SJSA1 (cell line): Measurements from ENCODE around the gene FYN. TPM values are rescaled to one million over a fixed set of nuclear protein-coding genes. Genes with fewer than 3 reads are reported as not detected.

Experiments used
- DNase-seq, 2 experiments: peaks; one replicate each; pipeline ENCODE4 v3.0.0-alpha.2; 2015 to 2020; ENCODE audit warnings: low spot score in 2 of 2, low read depth in 1 of 2
- H3K27ac ChIP-seq: fragments of 250-450 bp; sonication (Bioruptor Pico); 2 replicates; pipeline ENCODE4 v1.5.1; 2020; ENCODE audit warnings: mild to moderate bottlenecking, moderate library complexity
- H3K27me3 ChIP-seq: fragments of 250-450 bp; sonication (Bioruptor Pico); replicated peaks from 2 replicates; pipeline ENCODE4 v1.5.1; 2020; ENCODE audit warnings: mild to moderate bottlenecking, moderate library complexity
- H3K36me3 ChIP-seq: fragments of 250-450 bp; sonication (Bioruptor Pico); 2 replicates; pipeline ENCODE4 v1.5.1; 2020; ENCODE audit warnings: mild to moderate bottlenecking
- H3K4me1 ChIP-seq: fragments of 250-450 bp; sonication (Bioruptor Pico); replicated peaks from 2 replicates; pipeline ENCODE4 v1.6.1; 2021; ENCODE audit warnings: mild to moderate bottlenecking
- H3K4me3 ChIP-seq: fragments of 250-450 bp; sonication (Bioruptor Pico); 2 replicates; pipeline ENCODE4 v1.5.1; 2020; ENCODE audit warnings: mild to moderate bottlenecking
- H3K9me3 ChIP-seq: fragments of 250-450 bp; sonication (Bioruptor Pico); replicated peaks from 2 replicates; pipeline ENCODE4 v1.5.1; 2020; ENCODE audit warnings: mild to moderate bottlenecking
- total RNA-seq: library from RNA; depleted of rRNA; stranded (reverse); fragments of >200 nt; shearing (Covaris generic); gene quantifications from 2 replicates; pipeline ENCODE4 v1.2.3, GENCODE V29; 2014

FYN gene
- total RNA-seq, 1 experiment from 2014 or later = 53.4 TPM

DNA sequence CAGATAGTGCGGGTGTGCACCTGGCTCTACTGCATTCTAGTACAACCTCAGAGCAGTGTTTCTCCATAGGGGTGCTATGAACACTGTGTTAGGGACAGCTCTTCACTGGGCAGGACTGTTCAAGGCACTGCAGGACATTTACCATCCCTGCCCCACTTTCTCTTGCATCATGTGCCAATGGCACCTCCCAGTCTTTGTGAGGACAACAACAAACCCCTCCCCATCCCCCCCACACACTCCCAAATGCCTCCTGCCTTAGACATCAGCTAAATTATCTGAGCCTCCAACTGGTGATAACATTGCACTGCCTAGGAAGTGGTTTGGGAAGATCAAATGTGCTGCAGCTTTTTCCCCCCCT lies 98.9 kb downstream of the FYN start:
- H3K9me3 ChIP-seq = no peaks in the 10 kb centered on the region
- no peaks in the 10 kb centered on the region for H3K27me3 ChIP-seq
- no peak overlapping the region for H3K4me3 ChIP-seq
- DNase-seq = peak in 1 of 2 experiments; percentile 33
- H3K36me3 ChIP-seq = peaks cover 2% of the 10 kb centered on the region; the same call in 1 of the 2 replicates
- H3K4me1 ChIP-seq = peaks cover 5% of the 10 kb centered on the region
- no peak overlapping the region for H3K27ac ChIP-seq

DNA sequence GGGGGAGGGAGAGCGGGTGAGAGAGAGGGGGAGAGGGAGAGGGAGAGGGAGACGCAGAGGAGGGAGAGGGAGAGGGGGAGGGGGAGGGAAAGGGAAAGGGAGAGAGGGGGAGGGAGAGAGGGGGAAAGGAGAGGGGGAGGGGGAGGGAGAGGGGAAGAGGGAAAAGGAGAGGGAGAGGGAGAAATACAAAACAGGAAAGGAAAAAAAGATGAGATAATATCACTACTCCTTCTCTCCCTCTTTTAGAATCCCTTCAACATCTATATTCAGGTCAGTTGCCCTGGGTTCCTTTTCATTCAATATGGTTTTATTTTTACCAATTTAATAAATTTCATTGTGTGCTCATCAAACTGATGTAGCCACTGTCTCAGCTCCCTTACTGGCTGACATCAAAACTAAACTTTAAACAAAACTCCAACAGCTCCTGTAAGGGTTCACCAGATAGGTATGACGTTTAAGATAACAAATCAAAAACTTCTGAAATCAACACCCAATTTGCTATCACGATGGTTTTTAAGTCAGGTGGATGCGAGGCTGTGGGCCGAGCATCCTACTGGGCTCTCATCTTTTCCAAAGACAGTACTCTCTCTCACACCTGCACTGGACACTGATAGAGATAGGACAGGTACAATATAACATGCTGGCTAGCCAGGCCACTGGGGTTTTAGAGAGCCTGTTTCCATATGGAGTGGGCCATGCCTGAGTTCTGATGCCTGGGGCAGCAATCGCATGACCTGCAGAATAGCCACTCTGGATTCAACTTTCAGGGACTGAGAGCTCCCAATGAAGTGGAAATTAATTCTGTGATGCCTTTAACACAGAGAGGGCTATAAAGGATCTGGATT lies 99.5 kb downstream of the FYN start:
- Histone ChIP-seq H3K27ac (no peak overlapping the region), H3K36me3 (peaks cover 2% of the 10 kb centered on the region; the same call in 1 of the 2 replicates), H3K9me3 (no peaks in the 10 kb centered on the region), H3K4me3 (no peak overlapping the region), H3K4me1 (peaks cover 5% of the 10 kb centered on the region), H3K27me3 (no peaks in the 10 kb centered on the region)
- no peak for DNase-seq

DNA sequence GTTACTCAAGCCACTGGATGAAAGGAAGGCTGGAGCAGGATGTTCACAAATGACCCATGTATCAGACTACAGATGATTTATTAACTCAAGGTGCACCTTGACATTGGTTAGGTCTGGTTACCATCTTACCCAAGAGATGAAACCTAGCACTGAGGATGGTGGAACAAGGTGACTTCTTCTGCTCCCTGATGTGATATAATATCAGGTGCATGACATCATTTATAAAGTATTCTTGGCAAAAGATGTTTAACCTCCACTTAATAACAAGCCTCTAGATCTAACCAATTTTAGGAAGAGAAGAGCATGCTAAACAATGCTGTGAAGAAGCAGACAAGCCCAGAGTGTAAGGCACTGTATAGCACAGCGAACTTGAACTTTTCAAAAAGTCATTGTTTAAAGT lies 100.9 kb downstream of the FYN start:
- H3K4me3 ChIP-seq = no peak overlapping the region
- H3K4me1 ChIP-seq = peaks cover 5% of the 10 kb centered on the region
- no peaks in the 10 kb centered on the region for H3K36me3 ChIP-seq
- no peaks in the 10 kb centered on the region for H3K9me3 ChIP-seq
- no peak for DNase-seq
- H3K27me3 ChIP-seq = no peaks in the 10 kb centered on the region
- H3K27ac ChIP-seq = no peak overlapping the region

DNA sequence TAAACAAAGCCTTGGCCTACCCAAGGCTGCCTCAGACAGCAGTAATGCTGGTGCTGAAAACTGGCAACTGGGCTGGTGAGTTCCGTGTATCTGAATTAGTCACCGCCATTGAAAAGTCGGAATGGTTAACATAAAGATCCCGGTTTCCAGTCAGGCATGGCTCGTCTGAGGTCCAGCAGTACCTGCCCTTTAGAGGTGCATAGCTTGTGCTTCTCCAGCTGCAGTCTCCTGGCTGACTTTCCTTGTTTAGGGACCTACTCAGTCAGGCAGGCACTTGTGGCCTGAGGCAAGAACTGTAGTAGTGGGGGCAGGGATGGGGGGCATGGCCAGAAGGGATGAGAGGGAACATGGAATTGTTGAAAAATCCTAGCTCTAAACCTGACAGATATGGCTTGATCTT lies 101.6 kb downstream of the FYN start:
- no peaks in the 10 kb centered on the region for H3K36me3 ChIP-seq
- no peaks in the 10 kb centered on the region for H3K27me3 ChIP-seq
- no peak for DNase-seq
- no peaks in the 10 kb centered on the region for H3K9me3 ChIP-seq
- H3K27ac ChIP-seq = no peak overlapping the region
- no peak overlapping the region for H3K4me3 ChIP-seq
- peaks cover 3% of the 10 kb centered on the region for H3K4me1 ChIP-seq

DNA sequence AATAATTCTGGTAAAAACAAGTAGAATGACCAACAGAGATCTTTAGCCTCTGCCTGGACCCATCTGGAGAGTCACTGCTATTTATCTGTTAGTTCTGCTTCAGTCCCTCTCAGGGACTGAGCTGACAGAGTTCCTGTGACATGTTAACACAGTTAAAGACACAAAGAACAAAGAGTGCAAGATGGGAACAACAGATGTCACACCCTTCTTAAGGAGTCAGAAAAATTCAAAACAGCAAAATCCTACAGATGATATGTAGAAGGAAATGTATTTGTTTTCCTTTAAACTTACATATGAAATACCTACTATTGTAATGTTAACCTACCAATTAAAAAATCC lies 102.2 kb downstream of the FYN start:
- H3K4me1 ChIP-seq = peaks cover 4% of the 10 kb centered on the region
- H3K36me3 ChIP-seq = no peaks in the 10 kb centered on the region
- no peaks in the 10 kb centered on the region for H3K27me3 ChIP-seq
- H3K27ac ChIP-seq = no peak overlapping the region
- H3K9me3 ChIP-seq = no peaks in the 10 kb centered on the region
- no peak overlapping the region for H3K4me3 ChIP-seq
- no peak for DNase-seq

DNA sequence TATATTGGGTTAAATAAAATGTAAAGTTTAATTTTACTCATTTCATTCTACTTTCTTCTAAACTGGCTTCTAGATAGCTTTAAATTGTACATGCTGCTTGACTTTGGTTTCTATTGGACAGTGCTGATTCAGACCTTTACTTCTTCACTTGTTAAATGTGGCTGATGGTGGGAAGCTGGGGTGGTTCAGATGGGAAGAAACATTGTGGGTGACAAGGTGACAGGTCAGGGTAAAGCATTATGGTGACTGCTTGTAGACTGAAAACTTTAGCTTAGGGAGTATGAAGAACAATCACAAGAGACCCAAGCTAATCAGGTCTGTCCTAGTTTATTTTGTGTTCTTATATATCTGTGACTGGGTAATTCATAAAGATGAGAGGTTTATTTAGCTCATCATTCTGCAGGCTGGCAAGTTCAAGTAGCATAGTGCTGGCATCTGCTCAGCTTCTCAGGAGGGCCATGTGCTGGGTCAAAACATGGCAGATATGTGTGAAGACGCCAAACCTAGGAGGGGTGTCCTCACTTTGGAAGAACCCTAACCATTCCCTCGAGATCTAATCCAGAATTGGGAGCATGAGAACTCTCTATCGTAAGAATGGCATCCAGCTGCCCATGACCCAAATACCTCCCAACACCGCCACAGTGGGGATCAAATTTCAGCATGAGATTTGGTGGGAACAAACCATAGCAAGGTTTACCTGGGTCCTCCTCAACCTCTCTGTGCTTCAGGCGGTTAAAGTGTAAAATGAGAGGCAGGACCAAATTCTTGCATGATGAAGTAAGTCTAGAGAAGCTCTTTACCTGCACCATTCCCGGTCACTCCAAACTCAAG lies 102.8 kb downstream of the FYN start:
- no peak for DNase-seq
- no peak overlapping the region for H3K4me3 ChIP-seq
- H3K9me3 ChIP-seq = no peaks in the 10 kb centered on the region
- H3K36me3 ChIP-seq = no peaks in the 10 kb centered on the region
- no peak overlapping the region for H3K27ac ChIP-seq
- peaks cover 7% of the 10 kb centered on the region for H3K4me1 ChIP-seq
- H3K27me3 ChIP-seq = no peaks in the 10 kb centered on the region

DNA sequence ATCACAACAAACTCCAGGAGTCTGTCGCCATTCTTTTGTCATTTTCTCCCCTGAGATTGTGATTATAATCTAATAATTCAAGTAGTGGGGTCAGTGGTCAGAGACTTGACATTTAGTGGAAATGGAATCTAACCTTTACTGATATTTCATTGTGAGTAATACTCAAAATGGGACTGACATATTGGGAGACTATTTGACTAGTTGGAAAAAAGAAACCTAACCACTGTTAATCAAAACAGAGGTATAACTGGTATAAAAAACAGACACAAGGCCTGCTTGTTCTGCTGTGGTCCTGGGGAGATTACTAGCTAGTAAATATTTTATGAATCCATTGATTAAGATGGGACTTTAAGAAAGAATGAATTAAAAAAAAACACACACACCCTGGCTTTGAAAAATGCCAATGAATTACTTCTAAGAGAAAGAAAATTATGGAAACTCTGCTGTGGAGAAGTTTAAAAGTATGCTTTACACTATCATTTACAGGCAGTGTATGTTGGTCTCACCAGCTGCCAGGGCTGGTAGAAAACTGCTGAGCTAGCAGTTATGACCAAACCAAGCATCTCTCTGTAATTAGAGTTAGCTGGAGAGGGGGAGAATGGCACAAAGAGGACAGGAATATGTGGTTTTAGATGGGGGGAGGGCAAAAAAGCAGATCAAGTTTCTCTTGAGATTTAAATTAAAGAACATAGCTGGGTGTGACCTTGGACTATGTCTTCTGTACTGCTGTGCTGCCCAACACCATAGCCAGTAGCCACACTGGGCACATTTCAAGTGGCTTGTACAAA lies 103.7 kb downstream of the FYN start:
- Histone ChIP-seq H3K36me3 (no peaks in the 10 kb centered on the region), H3K27ac (no peak overlapping the region), H3K27me3 (no peaks in the 10 kb centered on the region), H3K9me3 (no peaks in the 10 kb centered on the region), H3K4me3 (no peak overlapping the region), H3K4me1 (peaks cover 7% of the 10 kb centered on the region)
- DNase-seq = no peak

DNA sequence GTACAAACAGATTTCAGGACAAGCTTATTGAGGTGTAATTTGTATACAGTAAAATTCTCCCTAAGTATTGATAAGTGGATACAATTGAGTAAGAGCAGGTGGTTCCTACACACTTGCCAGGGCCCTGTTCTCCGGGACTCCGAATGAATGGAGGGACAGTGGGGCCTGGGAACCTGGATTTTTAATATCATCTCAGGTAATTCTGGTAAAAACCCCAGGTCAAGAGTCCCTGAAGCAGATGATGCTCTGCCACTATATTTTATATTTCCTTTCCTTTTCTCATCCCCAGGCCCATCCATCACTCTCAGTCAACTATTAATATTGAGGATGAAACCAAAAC lies 104.9 kb downstream of the FYN start:
- Histone ChIP-seq H3K27me3 (no peaks in the 10 kb centered on the region), H3K27ac (no peak overlapping the region), H3K9me3 (no peaks in the 10 kb centered on the region), H3K4me1 (peaks cover 11% of the 10 kb centered on the region), H3K4me3 (no peak overlapping the region), H3K36me3 (no peaks in the 10 kb centered on the region)
- DNase-seq = no peak

DNA sequence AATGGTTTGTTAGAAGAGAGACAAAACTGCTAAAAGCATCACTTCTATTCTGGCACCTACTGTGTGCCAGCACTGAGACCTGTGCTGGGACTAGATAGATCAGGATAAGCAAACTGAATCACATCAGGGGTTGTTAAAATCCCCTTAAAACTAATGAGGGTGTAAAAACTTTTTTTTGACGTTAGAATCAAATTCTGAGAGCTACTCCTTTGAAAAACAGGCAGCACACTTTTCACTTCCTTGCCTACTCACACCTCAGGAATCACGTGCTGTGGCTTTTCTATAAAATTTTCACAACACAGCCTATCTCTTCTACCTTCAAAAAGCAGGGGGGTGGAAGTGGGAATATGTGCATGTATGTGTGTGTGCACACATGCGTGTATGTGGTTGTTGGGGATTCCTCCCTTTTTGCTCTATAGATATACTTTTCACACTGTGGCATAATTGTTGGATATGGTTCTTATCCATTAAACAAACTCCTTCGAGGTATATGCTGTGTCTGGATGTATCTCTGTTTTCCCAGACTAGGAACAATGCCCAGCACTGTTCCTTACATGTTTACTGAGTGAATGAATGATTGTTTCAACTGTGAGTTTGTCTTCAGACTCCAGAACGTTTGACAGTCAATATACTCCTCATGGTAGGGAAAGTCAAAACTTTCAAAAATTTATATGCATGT lies 105.4 kb downstream of the FYN start:
- no peak overlapping the region for H3K27ac ChIP-seq
- no peak for DNase-seq
- no peak overlapping the region for H3K4me3 ChIP-seq
- no peaks in the 10 kb centered on the region for H3K36me3 ChIP-seq
- no peaks in the 10 kb centered on the region for H3K9me3 ChIP-seq
- H3K4me1 ChIP-seq = peaks cover 16% of the 10 kb centered on the region
- no peaks in the 10 kb centered on the region for H3K27me3 ChIP-seq

DNA sequence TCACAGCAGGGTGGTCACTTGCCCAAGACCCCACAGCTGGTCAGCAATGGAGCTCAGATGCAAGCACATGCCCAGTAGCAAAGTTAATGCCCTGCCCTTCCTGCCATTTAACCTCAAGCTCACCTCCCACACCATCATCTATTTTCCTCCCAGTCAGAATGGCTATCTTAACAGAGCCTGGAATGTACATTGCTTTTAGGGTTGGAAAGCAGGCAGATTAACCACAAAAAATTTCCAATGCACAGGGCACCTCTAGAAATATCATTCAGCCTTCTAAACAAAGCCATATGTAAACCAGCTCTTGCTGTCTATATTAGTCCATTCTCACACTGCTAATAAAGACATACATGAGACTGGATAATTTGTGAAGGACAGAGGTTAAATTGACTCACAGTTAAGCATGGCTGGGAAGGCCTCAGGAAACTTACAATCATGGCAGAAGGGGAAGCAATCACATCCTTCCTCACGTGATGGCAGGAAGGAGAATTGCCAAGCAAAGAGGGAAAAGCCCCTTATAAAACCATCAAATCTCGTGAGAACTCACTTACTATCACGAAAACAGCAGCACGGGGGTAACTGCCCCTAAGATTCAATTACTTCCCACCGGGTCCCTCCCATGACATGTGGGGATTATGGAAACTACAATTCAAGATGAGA lies 106.9 kb downstream of the FYN start:
- Histone ChIP-seq H3K36me3 (no peaks in the 10 kb centered on the region), H3K4me1 (peaks cover 28% of the 10 kb centered on the region), H3K9me3 (no peaks in the 10 kb centered on the region), H3K27ac (no peak overlapping the region), H3K27me3 (no peaks in the 10 kb centered on the region), H3K4me3 (no peak overlapping the region)
- DNase-seq = no peak

DNA sequence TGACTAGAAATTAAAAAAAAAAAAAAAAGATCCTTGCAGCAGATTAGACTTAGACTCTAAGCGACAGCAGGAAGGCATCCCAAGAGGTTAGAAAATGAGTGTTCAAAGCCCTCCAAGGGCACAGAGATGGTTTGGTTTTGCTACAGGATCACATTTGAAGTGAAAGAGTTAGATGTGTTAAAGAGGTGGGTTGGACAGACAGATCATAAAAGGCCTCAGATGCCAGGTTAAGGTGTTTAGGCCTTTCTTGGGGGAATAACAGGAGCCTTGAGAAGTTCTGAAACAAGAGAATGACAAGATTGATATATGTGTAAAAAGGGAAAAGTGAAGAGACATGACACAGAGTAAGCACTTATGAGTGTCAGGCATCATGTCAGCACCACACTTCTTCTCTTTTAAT lies 107.5 kb downstream of the FYN start:
- Histone ChIP-seq H3K27me3 (no peaks in the 10 kb centered on the region), H3K9me3 (no peaks in the 10 kb centered on the region), H3K4me1 (peaks cover 31% of the 10 kb centered on the region), H3K4me3 (no peak overlapping the region), H3K27ac (no peak overlapping the region), H3K36me3 (no peaks in the 10 kb centered on the region)
- DNase-seq = no peak

DNA sequence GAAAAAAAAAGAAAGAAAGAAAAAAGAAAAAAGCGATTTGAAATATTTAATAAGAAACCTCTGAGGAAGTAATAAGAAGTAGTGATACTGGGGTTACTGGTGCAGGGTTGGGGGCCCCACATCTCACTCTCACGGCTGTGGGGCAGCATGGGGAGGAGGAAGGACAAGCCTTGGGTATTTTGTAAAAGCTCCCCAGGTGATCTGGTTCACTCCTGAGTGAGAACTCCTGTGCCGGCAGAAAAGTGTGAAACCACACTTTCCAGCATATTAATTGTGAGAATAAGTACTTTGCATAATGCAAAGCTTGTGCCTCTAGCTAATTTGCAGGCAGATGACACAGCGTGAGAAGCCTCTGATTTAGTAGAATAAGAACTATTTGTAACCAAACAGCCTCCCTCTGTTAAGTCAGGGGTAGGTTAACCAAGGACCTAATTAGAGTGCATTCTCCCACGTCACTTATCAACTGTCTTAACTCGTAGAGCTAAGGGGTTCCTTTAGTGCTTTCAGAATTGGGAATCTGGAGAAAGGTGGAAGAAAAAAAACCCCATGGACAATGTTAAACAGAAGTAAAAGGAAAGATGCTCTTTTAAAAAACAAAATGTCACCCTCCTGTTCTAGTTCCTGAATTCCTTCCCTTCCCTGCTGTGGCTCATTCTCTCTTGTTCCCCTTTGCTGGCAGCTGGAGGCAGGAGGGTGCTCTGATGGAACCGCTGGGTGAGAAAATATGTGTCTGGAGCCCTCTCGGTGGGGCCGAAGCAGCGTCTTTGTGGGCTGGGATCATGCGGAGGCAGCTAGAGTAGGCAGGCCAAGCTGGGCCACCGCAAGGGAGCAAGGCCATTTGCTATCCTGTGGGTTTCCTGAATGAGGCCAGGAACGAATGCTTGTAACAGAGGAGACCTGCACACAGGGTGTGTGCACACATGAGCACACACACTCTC lies 108.7 kb downstream of the FYN start:
- DNase-seq = no peak
- H3K9me3 ChIP-seq = no peaks in the 10 kb centered on the region
- H3K27ac ChIP-seq = no peak overlapping the region
- H3K27me3 ChIP-seq = no peaks in the 10 kb centered on the region
- no peak overlapping the region for H3K4me3 ChIP-seq
- no peaks in the 10 kb centered on the region for H3K36me3 ChIP-seq
- peaks cover 42% of the 10 kb centered on the region for H3K4me1 ChIP-seq
